Measurements from ENCODE around the gene PCLAF. TPM values are rescaled to one million over a fixed set of nuclear protein-coding genes. Genes with fewer than 3 reads are reported as not detected.
A peak's percentile ranks its signal among the peaks of the same experiment; 100 is the strongest.

PCLAF gene
- polyA plus RNA-seq, 2 of the 4 experiments (the other 2 are of a cell fraction), result 221 to 452 TPM

DNA sequence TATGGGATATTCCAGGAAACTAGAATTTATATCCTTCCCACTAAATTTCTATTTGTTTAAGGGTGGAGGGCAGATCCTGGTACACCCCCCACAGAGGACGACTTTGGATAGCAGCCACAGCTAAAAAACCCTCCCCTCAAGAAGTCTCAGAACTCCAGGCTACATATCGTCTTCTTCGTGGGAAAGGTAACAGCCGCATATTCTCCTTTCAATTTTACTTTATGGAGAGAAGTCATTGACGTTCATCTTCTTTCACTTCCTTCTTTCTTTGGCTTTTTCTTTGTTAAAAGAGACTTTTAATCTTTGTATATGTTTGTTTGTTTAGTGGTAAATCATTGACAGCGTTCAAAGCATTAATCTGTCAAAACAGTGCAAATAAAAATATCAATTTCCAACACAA lies 42.7 kb upstream of the PCLAF start:
- peak; percentile 79 for FAIRE-seq
- H3K9me3 ChIP-seq, result no peaks in the 10 kb centered on the region
- TF ChIP-seq CEBPB (IDR thresholded peaks at IDR 0.05), result no peak
- TF ChIP-seq, protein P1, sequence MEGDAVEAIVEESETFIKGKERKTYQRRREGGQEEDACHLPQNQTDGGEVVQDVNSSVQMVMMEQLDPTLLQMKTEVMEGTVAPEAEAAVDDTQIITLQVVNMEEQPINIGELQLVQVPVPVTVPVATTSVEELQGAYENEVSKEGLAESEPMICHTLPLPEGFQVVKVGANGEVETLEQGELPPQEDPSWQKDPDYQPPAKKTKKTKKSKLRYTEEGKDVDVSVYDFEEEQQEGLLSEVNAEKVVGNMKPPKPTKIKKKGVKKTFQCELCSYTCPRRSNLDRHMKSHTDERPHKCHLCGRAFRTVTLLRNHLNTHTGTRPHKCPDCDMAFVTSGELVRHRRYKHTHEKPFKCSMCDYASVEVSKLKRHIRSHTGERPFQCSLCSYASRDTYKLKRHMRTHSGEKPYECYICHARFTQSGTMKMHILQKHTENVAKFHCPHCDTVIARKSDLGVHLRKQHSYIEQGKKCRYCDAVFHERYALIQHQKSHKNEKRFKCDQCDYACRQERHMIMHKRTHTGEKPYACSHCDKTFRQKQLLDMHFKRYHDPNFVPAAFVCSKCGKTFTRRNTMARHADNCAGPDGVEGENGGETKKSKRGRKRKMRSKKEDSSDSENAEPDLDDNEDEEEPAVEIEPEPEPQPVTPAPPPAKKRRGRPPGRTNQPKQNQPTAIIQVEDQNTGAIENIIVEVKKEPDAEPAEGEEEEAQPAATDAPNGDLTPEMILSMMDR (IDR thresholded peaks at IDR 0.05), result no peak
- TF ChIP-seq, protein P2, sequence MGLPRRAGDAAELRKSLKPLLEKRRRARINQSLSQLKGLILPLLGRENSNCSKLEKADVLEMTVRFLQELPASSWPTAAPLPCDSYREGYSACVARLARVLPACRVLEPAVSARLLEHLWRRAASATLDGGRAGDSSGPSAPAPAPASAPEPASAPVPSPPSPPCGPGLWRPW (IDR thresholded peaks at IDR 0.05), result no peak
- no peak for TF ChIP-seq HDAC2 (IDR thresholded peaks at IDR 0.05)
- no peak for TF ChIP-seq PHF8 (IDR thresholded peaks at IDR 0.05; ENCODE audit: borderline replicate concordance, low read depth)
- no peak for TF ChIP-seq EP300 (IDR thresholded peaks at IDR 0.05)
- TF ChIP-seq, protein P3, sequence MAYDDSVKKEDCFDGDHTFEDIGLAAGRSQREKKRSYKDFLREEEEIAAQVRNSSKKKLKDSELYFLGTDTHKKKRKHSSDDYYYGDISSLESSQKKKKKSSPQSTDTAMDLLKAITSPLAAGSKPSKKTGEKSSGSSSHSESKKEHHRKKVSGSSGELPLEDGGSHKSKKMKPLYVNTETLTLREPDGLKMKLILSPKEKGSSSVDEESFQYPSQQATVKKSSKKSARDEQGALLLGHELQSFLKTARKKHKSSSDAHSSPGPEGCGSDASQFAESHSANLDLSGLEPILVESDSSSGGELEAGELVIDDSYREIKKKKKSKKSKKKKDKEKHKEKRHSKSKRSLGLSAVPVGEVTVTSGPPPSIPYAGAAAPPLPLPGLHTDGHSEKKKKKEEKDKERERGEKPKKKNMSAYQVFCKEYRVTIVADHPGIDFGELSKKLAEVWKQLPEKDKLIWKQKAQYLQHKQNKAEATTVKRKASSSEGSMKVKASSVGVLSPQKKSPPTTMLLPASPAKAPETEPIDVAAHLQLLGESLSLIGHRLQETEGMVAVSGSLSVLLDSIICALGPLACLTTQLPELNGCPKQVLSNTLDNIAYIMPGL (CRISPR knock-in tag; IDR thresholded peaks at IDR 0.05; ENCODE audit: borderline replicate concordance), result no peak
- no peak for TF ChIP-seq KDM5A (IDR thresholded peaks at IDR 0.05)
- TF ChIP-seq MAFK (IDR thresholded peaks at IDR 0.05; ENCODE audit: partially characterized antibody), result no peak
- TF ChIP-seq, protein P4, sequence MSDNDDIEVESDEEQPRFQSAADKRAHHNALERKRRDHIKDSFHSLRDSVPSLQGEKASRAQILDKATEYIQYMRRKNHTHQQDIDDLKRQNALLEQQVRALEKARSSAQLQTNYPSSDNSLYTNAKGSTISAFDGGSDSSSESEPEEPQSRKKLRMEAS (IDR thresholded peaks at IDR 0.05), result no peak
- no peak for TF ChIP-seq EHF (CRISPR knock-in tag; IDR thresholded peaks at IDR 0.05)
- TF ChIP-seq ESRRA (IDR thresholded peaks at IDR 0.05; ENCODE audit: borderline replicate concordance, low read length), result no peak
- peaks cover 15% of the 10 kb centered on the region for H3K4me1 ChIP-seq
- WGBS (ENCODE audit: missing lambda C conversion rate), result 61% methylated on average over 6 of the region's 6 CpGs
- no peak overlapping the region for H3K27ac ChIP-seq
- no peak overlapping the region for H3K4me3 ChIP-seq
- DNase-seq (ENCODE audit: low read depth in 1 of 2, low spot score in 1 of 2), result no peak
- no peak for ATAC-seq
- peak overlapping the region; percentile 31; the same call in 1 of the 3 replicates for H3K4me2 ChIP-seq
- ChIA-PET CTCF (interaction anchor here (0.5 to 6.1 kb wide), 3 partner anchors 188 to 257 kb away, joined by 5 to 90 read pairs (median 29); no protein-coding TSS in a partner anchor), POLR2A (no interaction called here)

DNA sequence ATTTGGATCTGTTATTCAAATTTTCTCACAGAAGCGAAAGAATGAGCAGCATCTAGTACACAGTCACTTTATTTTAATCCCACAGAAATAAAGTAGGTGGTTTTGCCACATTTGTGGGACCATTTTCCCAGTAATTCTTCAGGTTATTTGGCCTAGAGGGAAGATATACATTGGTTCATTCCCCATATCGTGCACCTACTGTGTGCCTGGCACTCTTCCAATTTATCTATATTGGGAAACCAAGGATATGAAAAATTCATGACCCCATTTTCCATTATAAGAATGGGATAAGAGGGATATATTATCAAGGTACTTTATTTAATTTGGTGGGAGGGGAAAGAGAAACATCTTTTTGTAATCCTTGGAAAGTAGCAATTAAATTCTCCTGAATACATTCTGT lies 41.5 kb upstream of the PCLAF start:
- FAIRE-seq (no peak), ATAC-seq (no peak), DNase-seq (ENCODE audit: low read depth in 1 of 2, low spot score in 1 of 2) (no peak)
- ChIA-PET CTCF (interaction anchor here (1.1 to 1.4 kb wide), 2 partner anchors 35 to 231 kb away, joined by 3 to 4 read pairs; partner anchors contain the start of gene TRIP4), POLR2A (no interaction called here)
- H3K9me3 ChIP-seq, result no peaks in the 10 kb centered on the region
- H3K4me1 ChIP-seq, result peaks cover 15% of the 10 kb centered on the region
- TF ChIP-seq FOSL2 (IDR thresholded peaks at IDR 0.05), result no peak
- no peak for TF ChIP-seq FOSL2 (CRISPR knock-in tag; IDR thresholded peaks at IDR 0.05)
- no peak for TF ChIP-seq CBX8 (IDR thresholded peaks at IDR 0.05)
- TF ChIP-seq HEYL (CRISPR knock-in tag; IDR thresholded peaks at IDR 0.05), result no peak
- WGBS (ENCODE audit: missing lambda C conversion rate), result 92% methylated on average over 2 of the region's 2 CpGs
- H3K27ac ChIP-seq, result no peak overlapping the region
- H3K4me3 ChIP-seq, result no peak overlapping the region
- no peak overlapping the region for H3K4me2 ChIP-seq

DNA sequence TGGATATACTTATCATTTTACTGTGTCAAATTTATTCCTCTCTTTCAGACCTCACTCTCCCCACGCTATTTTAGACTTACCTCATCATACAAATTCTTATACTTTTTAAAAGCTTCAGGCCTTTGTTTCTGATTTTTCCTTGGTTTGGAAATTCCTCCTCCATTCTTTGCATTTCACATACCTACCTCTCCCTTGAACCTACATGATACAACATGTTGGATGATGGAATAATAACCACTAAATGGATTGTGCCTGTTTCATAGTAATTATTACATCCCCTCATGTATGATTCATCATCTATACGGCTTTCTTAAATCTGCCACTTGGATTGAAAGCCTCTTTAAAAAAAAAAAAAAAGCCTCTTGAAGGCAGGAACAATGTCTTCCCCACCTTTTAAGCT lies 31.0 kb upstream of the PCLAF start:
- peak; percentile 95 for FAIRE-seq
- TF ChIP-seq RNF2 (IDR thresholded peaks at IDR 0.05; ENCODE audit: borderline replicate concordance, low read depth) (no peak), HOXA7 (CRISPR knock-in tag; IDR thresholded peaks at IDR 0.05) (no peak), FOSB (CRISPR knock-in tag; IDR thresholded peaks at IDR 0.05) (no peak), POLR2A (IDR thresholded peaks at IDR 0.05; ENCODE audit: low read length) (no peak), EHF (CRISPR knock-in tag; IDR thresholded peaks at IDR 0.05) (no peak), NR3C1 (IDR thresholded peaks at IDR 0.05) (no peak), FOSL2 (IDR thresholded peaks at IDR 0.05) (no peak), FOSL2 (CRISPR knock-in tag; IDR thresholded peaks at IDR 0.05) (no peak), CEBPB (IDR thresholded peaks at IDR 0.05) (no peak), KDM1A (IDR thresholded peaks at IDR 0.05; ENCODE audit: low read depth) (no peak)
- TF ChIP-seq, protein P5, sequence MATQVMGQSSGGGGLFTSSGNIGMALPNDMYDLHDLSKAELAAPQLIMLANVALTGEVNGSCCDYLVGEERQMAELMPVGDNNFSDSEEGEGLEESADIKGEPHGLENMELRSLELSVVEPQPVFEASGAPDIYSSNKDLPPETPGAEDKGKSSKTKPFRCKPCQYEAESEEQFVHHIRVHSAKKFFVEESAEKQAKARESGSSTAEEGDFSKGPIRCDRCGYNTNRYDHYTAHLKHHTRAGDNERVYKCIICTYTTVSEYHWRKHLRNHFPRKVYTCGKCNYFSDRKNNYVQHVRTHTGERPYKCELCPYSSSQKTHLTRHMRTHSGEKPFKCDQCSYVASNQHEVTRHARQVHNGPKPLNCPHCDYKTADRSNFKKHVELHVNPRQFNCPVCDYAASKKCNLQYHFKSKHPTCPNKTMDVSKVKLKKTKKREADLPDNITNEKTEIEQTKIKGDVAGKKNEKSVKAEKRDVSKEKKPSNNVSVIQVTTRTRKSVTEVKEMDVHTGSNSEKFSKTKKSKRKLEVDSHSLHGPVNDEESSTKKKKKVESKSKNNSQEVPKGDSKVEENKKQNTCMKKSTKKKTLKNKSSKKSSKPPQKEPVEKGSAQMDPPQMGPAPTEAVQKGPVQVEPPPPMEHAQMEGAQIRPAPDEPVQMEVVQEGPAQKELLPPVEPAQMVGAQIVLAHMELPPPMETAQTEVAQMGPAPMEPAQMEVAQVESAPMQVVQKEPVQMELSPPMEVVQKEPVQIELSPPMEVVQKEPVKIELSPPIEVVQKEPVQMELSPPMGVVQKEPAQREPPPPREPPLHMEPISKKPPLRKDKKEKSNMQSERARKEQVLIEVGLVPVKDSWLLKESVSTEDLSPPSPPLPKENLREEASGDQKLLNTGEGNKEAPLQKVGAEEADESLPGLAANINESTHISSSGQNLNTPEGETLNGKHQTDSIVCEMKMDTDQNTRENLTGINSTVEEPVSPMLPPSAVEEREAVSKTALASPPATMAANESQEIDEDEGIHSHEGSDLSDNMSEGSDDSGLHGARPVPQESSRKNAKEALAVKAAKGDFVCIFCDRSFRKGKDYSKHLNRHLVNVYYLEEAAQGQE (IDR thresholded peaks at IDR 0.05), result no peak
- TF ChIP-seq, protein P6, sequence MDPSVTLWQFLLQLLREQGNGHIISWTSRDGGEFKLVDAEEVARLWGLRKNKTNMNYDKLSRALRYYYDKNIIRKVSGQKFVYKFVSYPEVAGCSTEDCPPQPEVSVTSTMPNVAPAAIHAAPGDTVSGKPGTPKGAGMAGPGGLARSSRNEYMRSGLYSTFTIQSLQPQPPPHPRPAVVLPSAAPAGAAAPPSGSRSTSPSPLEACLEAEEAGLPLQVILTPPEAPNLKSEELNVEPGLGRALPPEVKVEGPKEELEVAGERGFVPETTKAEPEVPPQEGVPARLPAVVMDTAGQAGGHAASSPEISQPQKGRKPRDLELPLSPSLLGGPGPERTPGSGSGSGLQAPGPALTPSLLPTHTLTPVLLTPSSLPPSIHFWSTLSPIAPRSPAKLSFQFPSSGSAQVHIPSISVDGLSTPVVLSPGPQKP (IDR thresholded peaks at IDR 0.05; ENCODE audit: low read depth, low read length), result no peak
- TF ChIP-seq, protein P3 (CRISPR knock-in tag; IDR thresholded peaks at IDR 0.05; ENCODE audit: borderline replicate concordance), result no peak

More for the DNA sequence above, 31.0 kb upstream of the PCLAF start:
- H3K4me2 ChIP-seq, result no peak overlapping the region
- DNase-seq (ENCODE audit: low read depth in 1 of 2, low spot score in 1 of 2), result no peak
- no peaks in the 10 kb centered on the region for H3K4me1 ChIP-seq
- no peak overlapping the region for H3K4me3 ChIP-seq
- H3K27ac ChIP-seq, result no peak overlapping the region
- ChIA-PET POLR2A (no interaction called here), CTCF (interaction anchor here (1.0 to 2.0 kb wide), 4 partner anchors 14 to 270 kb away, joined by 5 to 6 read pairs (median 5); partner anchors contain the start of gene TRIP4)
- 90% methylated on average over 2 of the region's 2 CpGs for WGBS (ENCODE audit: missing lambda C conversion rate)
- no peak for ATAC-seq
- H3K9me3 ChIP-seq, result no peaks in the 10 kb centered on the region

Measured in A549 (cell line).